Esophagus squamous epithelium (tissue), 4 donors: ENCODE measurements around the gene KAT6B.

Experiments used
- CTCF ChIP-seq, 6 experiments: fragments of 450-650 bp in 4 of 6; fragments of 200-600 bp in 2 of 6; sonication (generic) in 2 of 6; IDR thresholded peaks; one replicate each; pipeline ENCODE4 v1.5.1; 2016 to 2019; ENCODE audit warnings: antibody characterized with exemption in 6 of 6, mild to moderate bottlenecking in 4 of 6, moderate library complexity in 4 of 6
- POLR2A ChIP-seq, 4 donors: fragments of 450-650 bp; IDR thresholded peaks; one replicate each; pipeline ENCODE4 v1.6.1; 2017; ENCODE audit warnings: antibody characterized with exemption in 4 of 4, mild to moderate bottlenecking in 4 of 4, moderate library complexity in 3 of 4

DNA sequence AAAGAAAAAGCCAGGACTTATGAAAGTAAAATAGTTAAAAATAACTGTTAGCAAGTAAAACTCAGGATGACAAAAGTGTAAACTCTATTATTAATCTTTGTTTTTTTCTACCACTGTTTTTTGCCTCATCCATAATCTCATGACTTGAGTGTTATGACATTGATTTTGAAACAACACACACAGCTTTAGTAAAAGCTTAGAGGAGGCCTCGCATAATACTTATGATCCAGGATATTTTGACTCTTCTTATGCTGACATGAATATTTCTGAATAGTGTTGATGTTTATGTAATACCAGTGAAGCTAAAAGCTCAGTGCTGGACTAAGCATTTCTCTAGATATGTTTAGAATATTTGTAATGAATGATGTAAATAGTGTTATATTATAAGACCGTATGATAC, 10.5 kb downstream of the KAT6B start:
- no peak for TF ChIP-seq CTCF (IDR thresholded peaks at IDR 0.05)
- TF ChIP-seq POLR2A (IDR thresholded peaks at IDR 0.05), result no peak
